GM18951 (cell line): ENCODE results near the gene NOL4L.
A peak's percentile ranks its signal among the peaks of the same experiment; 100 is the strongest.

Source experiments
- POLR2A ChIP-seq: IDR thresholded peaks from 4 replicates; pipeline ENCODE4 v1.6.1; 2011; ENCODE audit warnings: mild to moderate bottlenecking; ENCODE audit not compliant: insufficient read length, insufficient read depth; ENCODE audit errors: extremely low read depth
- in situ Hi-C: fragments of 300-500 bp; cut with MboI; formaldehyde crosslinking; loops from one replicate; pipeline ENCODE4 v1.12.0; 2022; ENCODE audit warnings: low sequenced_read_pairs, mixed read lengths, inconsistent platforms; ENCODE audit not compliant: unreplicated experiment

The NOL4L gene

DNA sequence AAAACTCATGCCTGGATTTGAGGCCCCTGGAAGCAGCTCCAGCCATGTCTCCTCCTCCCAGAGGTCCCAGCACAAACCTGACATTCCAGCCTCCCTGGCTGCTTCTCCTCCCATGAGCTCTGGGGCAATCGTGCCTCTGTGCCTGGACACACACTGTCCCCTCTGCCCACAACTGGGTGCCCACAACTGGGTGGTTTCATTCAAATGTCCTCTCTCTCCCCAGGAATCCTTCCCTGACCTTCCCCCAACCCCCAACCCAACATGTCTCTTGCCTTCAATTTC, 37.4 kb downstream of the NOL4L start:
- in situ Hi-C loops: no loop called here
- TF ChIP-seq POLR2A: no peak

GRCh38 chr20:32546918-32547752, 38.0 kb downstream of the NOL4L start:
- no peak for TF ChIP-seq POLR2A
- in situ Hi-C loops: no loop called here

DNA sequence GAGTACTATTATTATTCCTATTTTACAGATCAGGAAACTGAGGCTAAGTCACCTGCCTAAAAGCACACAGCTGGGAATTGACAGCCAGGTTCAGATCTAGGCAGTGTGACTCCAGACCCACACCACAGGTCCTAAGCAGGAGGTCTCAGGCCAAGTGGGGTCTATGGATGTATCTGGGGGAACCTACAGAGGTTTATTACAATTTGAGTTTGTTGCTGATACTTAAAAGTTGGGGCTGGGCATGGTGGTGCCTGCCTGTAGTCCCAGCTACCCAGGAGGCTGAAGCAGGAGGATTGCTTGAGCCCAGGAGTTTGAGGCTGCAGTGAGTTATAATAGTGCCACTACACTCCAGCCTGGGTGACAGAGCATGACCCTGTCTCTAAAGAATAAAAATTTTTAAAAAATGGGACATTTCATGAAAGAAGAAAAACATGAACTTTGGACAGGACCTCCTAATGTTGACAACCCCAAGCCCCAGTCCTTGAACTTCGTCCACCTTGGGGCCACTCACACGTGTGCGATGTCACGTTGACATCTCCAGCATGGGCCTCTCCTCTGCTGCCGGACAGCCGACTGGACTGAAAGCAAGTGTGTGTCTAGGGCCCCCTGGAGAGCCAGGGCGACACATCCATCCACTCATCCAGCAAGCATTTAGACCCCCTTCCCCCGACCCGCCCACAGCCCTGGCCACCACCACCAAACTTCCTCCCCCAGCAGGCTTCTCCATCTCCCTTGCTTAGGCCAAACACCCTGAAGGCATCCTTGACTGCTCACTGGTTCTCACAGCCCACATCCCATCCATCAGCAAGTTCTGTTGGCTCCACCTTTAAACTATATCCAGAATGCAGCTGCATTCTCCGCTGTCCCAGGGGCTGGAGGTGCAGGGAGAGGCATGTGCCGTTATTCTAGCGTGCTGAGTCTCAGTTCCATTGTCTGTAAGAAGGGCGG, 40.0 kb downstream of the NOL4L start:
- TF ChIP-seq POLR2A: no peak
- in situ Hi-C loops: no loop called here

DNA sequence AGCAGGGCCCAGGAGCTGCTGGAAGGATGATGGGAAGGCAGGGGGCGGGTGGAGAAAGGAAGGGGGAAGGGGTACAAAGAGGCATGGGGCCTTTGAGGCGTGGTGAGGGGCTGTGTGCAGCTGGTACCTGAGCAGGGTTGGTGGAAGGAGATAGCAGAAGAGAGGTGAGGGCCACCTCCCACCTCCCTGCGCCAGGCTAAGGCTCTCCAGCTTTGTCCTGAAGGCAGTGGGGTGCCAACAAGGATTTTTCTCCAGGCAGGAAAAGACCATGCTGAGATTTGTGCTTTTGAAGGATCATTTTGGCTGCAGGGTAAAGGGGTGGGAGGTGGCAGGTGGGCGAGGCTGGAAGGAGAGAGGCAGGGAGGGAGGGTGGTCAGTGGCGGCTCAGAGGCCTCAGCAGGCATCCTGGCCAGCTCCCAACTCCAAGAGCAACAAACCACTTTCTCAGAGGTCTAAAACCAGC, 40.8 kb downstream of the NOL4L start:
- in situ Hi-C loops: no loop called here
- no peak for TF ChIP-seq POLR2A

DNA sequence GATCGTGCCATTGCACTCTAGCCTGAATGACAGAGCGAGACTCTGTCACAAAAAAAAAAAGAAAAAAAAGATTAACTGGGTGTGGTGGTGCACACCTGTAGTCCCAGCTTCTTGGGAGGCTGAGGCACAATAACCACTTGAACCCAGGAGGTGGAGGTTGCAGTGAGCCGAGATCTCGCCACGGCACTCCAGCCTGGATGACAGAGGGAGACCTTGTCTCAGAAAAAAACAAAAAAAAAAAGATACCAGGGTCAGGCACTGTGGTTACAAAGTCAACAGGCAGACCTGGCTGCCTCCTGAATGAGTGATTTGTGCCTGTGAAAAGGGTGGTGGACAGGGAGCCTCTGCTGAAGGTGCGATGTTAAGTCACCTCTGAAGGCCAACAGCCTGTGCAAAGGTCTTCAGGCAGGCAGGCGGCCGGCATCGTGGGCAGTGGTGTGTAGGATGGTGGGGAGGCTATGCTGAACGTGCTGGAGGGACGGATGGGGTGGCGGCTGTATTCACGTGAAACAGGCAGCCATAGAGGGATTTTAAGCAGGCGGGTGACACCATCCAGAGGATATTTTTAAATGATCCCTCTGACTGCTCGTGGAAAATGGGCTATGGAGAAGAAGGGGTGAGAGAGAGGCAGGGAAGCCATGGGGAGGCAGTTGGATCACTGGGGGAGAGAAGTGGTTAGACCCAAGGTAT, 41.4 kb downstream of the NOL4L start:
- TF ChIP-seq POLR2A: no peak
- in situ Hi-C loops: no loop called here

DNA sequence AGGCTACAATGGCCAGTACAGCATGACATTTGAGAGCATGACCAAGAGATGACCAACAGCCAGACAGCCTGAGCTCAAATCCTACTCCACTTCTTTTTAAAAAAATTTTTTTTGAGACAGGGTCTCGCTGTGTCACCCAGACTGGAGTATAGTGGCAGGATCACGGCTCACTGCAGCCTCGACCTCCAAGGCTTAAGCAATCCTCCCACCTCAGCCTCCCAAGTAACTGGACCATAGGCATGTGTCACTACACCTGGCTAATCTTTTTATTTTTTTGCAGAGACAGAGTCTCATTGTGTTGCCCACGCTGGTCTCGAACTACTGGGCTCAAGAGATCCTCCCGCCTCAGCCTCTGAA, 42.9 kb downstream of the NOL4L start:
- in situ Hi-C loops: no loop called here

GRCh38 chr20:32541323-32542258, 43.5 kb downstream of the NOL4L start:
- no peak for TF ChIP-seq POLR2A
- in situ Hi-C loops: no loop called here

More for the DNA sequence above, 42.9 kb downstream of the NOL4L start:
- TF ChIP-seq POLR2A: no peak

DNA sequence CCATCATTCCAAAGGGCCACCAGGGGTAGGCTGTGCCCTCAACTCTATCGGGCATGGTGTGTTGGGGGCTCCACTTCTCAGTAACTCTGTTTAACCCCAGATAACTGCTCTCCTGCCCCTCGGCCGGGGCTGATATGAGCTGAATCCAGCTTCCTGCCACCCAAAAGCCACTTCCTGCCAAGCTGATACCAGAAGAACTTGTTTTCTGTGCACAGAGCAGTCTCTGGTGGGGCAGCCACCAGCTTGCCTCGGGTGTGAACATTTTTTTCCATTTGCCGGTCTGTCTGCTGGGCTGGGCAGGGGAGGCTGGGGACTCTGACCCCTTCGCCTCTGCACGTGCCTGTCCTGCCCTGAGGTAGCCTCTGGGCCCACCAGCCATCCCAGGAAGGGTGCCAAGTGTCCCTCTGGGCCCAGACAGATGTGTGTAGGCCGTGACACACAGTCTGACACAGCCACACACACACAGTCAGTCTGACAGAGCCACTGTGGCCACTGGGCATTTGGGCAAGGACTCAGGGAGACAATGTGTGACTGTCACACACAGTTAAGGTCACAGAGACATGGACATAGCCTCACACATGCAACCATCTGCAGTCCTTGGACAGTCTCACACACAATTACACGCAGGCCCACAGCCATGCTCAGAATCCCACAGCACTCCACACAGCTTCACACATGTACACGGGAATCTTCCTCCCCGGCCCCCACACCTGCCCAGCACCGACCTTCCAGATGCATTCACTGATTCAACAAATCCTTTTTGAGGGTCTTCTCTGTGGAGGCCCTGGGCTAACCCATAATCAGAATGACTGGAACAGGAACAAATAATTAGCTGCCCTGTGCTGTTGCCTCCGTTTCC, 45.1 kb downstream of the NOL4L start:
- TF ChIP-seq POLR2A: peak; percentile 2
- in situ Hi-C loops: no loop called here

- TF ChIP-seq POLR2A: no peak
- in situ Hi-C loops: no loop called here
Measured at GRCh38 chr20:32539026-32539816, 45.9 kb downstream of the NOL4L start.

- no peak for TF ChIP-seq POLR2A
- in situ Hi-C loops: no loop called here
Measured at GRCh38 chr20:32538526-32538939, 46.6 kb downstream of the NOL4L start.

DNA sequence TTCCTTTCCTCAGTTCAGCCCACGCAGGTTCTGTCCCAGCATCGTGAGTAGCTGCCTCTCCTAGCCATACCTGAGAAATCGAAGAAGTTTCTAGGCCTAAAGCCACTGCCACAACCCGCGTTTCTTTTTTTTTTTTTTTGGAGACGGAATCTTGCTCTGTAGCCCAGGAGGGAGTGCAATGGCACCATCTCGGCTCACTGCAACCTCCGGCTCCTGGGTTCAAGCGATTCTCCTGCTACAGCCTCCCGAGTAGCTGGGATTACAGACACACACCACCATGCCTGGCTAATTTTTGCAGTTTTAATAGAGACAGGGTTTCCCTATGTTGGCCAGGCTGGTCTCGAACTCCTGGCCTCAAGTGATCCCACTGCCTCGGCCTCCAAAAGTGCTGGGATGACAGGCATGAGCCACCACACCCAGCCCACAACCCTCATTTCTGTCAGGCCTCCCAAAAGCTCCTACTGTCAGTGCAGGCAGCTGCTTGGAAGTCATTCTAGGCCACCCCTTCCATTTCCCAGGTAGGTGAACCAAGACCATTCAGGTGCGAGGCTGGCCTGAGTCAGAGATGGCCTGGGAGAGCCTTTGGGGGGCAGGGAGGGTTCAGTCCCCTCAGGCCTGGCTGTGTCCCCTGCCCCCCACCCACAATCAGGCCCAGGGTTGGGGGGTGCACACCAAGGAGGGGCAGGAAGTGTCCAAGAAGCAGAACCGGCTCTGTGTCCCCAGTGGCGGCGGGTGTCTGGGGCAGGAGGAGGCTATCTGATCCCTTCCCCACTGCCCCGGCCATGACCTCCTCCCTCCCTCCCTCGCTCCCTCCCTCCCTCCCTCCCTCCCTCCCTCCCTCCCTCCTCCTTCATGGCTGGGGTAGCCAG, 47.2 kb downstream of the NOL4L start:
- in situ Hi-C loops: no loop called here
- TF ChIP-seq POLR2A: no peak
